ENCODE measurements around the gene C17orf114.

- TF ChIP-seq EP300 (IDR thresholded peaks at IDR 0.05), result no peak
- no peak for TF ChIP-seq CTCF (IDR thresholded peaks at IDR 0.05)
- TF ChIP-seq POLR2A (IDR thresholded peaks at IDR 0.05), result no peak
- TF ChIP-seq POLR2AphosphoS5 (IDR thresholded peaks at IDR 0.05), result no peak
These were observed 32.5 kb downstream of the C17orf114 start for GRCh38 chr17:4769628-4770027.

Measured in sigmoid colon (tissue), 4 donors.